Fibroblast of the conjunctiva (primary cell): ENCODE measurements around the gene GFAP.
A peak's percentile ranks its signal among the peaks of the same experiment; 100 is the strongest.

ENCODE experiments used
- DNase-seq: peaks from one replicate; pipeline ENCODE4 v3.0.0-alpha.2; 2010; ENCODE audit warnings: low read depth

GFAP gene

DNA sequence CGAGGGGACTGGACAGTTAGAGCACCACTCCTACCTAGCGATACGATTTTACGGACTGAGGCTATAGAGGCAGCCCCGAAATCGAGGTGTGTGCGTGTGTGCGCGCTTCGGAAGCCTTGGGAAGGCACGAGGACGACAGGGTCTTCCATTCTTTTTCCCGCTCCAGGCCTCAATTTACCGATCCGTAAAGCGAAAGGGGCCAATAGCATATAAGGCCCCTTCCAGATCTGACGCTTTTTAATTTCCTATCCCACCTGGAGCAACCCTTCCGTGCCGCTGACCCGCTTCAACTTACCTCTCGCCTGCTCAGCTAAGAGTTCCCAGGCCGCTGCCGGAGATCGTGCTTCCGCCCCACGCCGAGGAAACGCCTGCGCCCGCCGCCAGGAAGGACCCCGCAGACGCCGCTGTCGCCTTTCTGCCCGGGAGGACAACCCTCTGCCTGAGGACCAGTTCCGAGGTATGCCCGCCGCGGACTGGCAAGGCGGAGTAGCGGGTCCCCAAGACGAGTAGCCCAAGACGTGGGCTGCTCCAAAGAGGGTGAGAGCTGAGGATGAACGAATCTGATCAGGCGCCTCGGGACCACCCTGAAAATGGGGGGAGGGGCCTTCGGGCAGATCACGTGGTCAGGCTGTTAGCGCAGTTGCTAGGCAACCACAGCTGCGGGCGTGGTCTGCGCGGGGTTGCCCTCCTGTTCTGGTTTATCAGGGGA, 16.1 kb downstream of the GFAP start, which contains the start of gene EFTUD2:
Gene EFTUD2, minus strand, starts transcription at position 372 of the 709 bp plus-strand sequence. CDS start 4,924 bp downstream, outside the sequence.
- DNase-seq, result peak; percentile 81

DNA sequence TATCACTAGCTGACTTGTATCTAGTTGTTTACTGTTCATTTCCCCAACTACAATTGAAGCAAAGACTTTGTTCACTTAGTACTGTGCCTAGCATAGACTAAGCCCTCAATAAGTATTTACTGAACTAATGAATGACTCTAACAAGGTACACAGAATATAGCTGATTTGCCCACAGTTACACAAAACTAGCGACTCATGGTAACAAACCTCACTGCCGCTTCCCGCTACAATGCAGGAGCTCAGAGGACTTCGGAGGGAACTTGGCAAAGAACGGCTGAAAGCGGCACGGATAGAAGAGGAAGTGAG, 16.6 kb downstream of the GFAP start:
- DNase-seq, result no peak

DNA sequence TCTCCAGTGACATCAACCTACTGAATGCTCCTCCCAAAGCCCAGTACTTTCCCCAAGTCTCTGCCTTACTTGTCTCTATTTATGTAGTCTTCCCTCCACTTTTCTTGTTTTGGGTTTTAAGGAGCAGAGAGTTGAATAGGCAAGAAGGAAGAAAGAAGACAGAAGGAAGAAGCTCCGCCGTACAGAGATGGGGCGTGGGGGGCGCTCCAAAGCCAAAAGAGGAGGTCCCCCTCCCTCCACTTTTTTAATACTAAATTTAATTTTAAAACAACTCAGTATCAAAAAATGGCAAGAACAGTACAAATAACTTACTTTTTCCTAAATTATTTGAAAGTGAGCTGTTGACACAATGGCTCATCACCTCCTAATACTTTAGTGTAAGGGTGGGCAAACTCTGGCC, 20.7 kb downstream of the GFAP start:
- DNase-seq, result no peak

DNA sequence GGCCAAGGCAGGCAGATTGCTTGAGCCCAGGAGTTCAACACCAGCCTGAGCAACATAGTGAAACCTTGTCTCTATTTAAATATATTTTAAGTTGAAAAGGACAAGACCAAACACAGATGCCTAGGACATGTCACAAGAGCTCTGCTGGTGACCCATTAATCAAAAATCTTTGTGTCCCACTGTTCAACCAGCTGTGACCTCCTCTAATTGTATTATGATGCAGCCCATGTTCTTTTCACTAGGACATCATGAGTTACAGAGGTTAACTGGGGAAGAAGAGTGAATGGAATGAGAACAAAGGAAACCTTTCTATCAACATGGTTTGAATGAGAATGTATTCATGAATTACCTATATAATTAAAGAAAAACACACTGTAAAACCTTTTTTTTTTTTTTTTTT, 23.1 kb downstream of the GFAP start:
- no peak for DNase-seq

DNA sequence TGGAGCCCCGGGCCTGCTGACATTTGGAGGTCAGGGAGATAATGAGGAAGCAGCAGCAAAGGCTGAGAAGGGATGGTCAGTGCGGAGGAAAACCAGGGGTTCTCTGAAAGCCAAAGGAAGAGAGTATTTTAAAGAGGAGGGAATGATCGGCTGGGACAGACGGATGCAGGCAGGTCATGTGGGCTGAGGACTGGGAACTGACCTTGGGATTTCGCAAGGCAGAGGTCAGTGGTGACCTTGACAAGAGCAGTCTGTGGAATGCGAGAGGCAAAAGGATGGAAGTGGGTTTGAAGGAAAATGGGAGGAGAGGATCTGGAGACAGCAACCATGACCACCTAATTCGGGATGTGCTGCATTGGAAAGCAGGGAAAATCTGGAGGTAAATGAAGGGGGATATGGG, 26.3 kb downstream of the GFAP start:
- DNase-seq, result no peak

DNA sequence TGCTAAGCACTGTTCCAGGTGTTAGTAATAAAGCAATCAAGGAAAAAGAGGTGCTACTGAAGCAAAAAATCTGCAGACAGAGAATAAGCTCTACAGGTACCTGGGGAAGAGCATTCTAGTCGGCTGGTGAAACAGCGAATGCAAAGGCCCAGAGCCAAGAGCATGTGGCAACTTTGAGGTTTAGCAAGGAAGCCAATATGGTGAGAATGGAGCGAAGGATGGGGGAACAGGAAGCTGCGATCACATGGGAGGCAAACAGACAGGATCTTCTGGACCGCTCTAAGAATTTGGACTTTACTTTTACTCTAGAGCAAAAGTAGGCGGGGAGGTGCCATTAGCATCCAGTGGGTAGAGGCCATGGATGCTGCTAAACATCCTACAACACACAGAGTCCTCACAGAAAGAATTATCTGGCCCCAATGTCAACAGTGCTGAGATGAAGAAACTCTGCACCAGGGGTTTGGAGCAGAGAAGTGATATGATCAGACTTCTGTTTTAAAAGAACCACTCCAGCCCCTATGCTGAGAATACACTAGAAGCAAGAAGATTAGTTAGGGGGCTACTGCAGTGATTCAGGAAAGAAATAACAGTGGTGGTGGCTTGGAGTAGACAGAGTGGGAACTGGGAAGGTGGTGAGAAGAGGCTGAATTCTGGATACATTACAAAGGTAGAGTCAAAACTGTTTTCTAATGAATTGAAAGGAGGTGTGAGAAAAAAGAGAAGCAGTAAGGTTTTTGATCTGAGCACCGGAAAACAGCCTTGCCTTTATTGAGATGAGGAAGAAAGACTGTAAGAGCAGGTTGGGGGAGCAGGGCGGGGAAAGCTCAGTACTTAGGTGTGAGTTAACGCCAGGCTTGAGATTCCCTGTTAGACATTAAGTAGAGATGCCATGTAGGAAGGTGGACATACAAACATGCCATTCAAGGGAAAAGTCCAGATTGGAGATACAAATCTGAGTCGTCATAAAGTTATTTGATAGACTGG, 27.0 kb downstream of the GFAP start:
- no peak for DNase-seq

DNA sequence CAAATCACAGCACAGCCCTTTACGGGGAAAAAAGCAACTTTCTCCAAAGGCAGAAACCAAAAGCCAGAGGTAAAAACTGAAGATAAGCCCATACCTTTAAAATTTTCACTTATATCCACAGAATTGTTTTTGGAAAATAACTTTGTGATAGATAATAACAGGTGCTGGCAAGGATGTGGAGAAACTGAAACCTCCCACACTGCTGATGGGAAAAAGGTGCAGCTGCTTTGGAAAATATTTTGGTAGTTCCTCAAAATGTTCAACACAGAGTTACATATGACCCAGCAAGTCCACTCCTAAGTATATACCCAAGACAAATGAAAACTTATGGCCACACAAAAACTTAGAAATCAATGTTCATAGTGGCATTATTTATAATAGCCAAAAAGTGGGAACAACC, 28.3 kb downstream of the GFAP start:
- no peak for DNase-seq

DNA sequence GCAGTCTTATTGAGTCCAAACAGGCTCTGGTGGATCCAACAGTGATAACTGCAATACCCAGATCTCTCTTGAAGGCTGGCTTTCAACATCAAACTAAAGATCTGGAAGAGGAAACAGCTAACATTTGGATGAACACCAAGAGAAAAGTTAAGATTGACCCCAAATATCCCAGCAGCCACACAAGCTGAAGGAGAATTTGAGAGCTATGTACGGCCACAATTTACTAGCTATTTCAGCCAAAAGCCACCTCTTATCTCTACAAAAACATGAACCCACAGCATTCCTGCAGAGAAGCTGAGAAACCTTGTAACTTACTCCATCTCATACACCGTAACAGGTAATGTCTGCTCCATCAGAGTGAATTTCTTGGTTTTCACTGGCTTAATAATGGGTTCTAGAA, 30.4 kb downstream of the GFAP start:
- DNase-seq, result no peak

DNA sequence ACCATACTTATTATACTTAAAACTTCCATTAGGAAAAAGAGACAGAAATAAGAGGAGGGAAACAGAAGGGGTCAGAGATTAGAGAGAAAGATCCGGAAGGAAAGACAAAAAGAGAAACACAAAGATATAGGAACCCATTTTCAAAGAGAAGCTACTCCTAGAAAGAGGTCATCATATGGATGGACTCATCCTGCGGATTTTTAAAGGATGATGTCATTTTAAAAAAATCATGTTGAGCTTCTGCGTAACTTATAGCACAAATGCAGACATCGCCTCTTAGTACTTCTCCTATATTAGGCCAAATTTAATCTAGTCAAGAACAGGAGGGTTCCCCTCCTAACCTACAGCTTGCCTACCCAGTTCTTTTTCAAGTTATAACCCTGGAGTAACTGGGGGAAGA, 34.2 kb downstream of the GFAP start:
- no peak for DNase-seq

DNA sequence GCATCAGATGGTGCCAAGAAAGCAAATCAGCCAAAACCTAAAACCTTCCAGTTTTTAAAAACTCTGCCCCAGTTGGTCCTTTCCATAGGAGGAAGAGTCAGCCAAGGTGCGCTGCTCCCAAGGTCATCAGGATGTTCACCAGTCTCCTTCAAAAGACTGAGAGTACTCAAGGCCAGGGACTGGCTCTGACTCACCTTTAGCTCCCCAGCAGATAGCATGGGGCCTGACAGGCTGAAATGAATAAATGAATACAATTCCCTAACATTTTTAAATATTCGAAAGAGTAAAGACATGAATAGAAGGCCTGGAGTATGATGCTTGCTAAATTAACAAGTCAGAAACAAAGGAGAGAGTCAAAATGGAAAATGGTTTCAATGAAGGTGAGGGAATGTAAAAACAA, 35.2 kb downstream of the GFAP start:
- DNase-seq, result no peak

DNA sequence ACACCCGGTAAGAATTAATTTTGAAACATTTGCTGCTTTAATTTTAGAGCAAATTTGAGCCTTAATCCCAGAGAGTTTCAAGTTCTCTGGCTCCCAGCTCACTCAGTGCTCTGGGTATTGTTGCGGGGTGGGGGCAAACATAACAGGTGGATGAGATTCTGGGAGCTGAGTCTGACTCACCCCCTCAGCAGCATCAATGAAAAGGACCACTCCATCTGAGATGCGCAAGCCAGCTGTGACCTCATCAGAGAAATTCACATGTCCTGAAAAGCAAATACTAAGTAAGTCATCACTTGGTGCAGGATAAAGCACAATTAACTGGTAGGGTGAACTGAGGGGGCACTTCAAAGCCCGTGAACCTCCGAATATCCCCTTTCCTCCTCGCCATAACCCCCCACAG, 35.9 kb downstream of the GFAP start:
- no peak for DNase-seq

DNA sequence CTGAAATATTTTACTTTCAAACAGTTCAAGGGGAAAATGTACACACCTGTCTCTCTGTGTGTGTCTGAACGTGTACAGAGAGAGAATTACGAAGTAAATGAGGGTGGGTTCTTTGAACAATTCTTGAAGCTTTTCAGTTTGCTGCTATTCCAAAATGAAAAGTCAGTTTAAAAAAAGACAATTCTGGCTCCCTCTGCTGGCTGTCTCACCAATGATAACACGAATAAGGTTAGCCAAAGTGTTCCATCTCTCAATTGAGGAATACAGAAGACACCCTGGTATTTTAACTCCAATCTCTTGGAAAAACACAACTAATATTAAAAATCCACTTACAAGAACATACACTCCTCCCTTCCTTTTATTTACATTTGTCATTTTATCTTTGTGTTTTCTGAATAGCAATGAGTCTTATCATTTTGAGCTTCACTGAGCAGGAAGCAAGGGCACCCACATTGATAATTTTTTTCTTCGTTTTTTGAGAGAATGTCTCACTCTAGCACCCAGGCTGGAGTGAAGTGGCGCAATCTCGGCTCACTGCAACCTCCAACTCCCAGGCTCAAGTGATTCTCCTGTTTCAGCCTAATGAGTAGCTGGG, 36.6 kb downstream of the GFAP start:
- peak; percentile 23 for DNase-seq

DNA sequence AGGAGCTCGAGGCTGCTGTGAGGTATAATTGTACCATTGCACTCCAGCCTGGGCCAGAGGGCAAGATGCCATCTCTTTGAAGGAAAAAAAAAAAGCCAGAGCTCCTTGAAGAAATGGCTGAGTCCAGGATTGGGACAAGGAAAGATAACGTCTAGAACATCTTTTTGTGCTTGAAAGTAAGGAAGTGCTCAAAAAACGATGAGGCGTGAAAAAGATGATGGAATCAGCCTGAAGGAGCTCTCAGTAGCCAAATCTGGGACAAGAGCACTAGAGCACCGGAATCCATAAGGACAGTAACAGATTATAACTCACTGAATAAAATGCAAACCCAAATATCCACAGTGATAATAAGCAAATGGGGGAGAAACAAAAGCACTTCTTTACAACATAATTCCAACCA, 38.2 kb downstream of the GFAP start:
- no peak for DNase-seq

DNA sequence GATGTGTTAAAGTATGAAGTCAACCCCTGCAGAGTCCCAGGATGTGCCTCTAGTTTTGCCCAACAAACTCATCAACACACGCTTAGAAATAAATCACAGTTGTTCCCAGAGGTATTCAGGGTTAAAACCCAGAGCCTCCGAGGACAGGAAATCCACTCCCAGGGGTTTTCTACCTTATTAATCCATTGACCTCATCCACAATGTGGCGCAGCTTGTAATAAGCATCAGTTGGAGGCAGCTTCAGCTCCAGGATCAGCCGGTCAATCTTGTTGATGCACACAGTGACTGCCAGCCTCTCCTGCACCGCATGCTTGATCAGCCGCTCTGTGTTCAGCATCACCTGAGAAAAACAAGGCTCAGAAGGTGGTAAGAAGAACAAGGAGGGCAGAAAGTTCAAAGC, 39.5 kb downstream of the GFAP start:
- no peak for DNase-seq

DNA sequence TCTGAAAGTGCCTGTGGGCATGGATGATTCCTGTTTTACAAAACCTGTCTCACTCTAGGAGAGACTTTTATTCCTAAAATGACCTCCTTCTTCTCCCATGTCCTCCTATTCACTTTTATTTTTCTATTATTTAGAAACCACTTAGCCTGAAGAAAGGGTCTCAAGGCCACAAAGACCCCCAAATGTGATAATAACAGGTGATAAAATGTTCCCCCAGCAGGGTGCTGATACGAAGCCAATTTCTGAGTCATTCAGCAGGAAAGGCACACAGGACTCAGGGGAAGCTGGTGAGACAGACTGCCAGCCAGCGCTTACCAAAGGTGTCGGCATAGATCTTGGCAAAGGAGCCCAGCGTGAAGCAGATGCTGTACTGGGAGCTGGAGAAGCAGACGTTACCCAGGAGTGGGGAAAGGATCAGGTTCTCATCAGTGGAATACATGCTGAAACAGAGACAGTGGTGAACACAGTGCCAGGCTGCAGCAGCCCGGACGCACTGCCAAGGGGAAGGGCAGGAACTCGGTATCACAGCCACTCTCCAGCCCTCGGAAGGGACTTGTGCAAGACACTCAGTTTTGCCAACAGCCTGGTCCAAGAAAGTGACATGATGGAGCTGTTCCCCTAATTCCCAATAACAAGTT, 43.0 kb downstream of the GFAP start:
- no peak for DNase-seq

DNA sequence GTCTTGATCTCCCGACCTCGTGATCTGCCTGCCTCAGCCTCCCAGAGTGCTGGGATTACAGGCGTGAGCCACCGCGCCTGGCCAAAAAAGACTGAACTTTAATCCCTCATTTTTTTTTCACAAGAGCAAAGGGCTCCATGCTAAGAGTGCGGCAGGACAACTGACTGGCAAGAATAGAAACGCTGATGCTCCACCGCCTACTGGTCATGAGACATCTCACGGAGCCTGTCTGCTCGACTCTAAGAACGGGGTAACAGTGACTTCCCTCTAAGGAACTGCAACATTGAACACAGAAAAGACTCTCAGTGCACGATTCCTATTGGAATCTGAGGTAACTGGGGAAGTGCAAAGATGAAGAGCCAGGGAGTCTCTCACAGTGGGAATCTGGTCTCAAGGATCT, 43.7 kb downstream of the GFAP start:
- no peak for DNase-seq

DNA sequence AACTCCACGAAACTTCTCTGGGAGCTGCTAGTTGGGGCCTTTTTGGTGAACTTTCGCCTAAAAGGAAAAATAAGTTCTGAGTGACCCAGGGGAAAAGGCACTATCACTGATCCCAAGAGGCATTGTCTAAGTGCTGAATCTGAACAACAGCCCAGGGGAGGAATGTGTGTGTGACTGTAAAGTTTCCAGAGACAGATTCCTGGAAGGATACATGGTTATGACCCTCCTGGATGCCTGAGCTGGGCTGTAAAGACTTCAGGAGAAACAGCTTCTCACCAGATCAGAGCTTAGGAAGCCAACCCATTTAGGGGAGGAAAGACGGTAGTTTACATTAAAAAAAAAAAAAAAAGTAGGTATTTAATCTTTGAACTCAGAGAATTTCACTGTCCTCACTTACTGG, 47.5 kb downstream of the GFAP start:
- no peak for DNase-seq

DNA sequence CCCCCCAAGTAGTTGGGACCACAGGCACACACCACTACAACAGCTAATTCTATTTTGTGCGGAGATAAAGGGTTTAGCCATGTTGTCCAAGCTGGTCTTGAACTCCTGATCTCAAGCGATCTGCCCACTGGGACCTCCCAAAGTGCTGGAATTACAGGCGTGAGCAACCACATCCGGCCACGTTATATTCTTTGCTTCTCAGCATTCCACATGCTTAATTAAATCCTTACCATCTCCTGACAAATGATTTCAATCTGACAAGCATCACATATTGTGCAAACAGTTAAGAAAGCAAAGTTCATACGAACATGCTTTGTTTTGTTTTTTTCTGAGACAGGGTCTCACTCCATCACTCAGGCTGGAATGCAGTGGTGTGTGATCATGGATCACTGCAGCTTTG, 49.4 kb downstream of the GFAP start:
- DNase-seq, result peak; percentile 27

DNA sequence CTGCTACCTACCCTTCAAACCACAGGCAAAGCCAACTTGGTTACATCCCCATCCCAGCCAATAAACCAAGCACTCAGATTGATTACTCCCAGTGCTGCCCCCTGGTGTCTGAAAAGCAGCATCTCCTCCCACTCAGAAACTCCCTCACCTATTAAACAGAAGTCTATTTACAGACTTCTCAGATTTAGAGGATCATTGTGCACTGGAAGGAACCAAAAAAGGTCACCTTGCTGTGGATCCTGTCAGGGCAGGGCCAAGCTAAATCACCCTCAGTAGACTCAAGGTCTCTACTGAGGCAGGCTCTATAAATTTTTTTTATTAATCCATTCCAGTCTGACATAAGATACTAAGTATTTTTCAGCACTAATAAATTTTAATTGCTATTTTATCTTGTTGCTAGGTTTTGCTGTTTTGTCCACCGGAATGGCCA, 50.1 kb downstream of the GFAP start:
- peak; percentile 57 for DNase-seq

DNA sequence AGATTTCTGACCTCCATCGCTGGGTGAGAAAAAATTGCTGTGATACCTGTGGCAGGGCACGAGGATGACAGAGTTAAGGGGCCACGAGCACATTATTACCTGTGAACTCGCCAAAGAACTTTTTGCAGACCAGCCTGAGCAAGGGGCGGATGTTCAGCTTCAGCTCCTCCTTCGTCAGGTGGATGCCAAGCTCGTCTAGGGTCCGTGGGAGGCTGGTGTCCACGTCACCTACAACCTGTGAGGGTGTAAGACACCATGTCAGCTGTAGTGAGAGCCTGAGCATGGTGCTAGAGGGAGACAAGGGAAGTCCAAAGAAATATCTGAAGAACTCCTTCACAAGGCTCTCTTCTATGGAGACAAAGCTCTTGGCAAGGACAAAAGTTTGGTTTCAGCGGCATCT, 50.5 kb downstream of the GFAP start:
- no peak for DNase-seq

DNA sequence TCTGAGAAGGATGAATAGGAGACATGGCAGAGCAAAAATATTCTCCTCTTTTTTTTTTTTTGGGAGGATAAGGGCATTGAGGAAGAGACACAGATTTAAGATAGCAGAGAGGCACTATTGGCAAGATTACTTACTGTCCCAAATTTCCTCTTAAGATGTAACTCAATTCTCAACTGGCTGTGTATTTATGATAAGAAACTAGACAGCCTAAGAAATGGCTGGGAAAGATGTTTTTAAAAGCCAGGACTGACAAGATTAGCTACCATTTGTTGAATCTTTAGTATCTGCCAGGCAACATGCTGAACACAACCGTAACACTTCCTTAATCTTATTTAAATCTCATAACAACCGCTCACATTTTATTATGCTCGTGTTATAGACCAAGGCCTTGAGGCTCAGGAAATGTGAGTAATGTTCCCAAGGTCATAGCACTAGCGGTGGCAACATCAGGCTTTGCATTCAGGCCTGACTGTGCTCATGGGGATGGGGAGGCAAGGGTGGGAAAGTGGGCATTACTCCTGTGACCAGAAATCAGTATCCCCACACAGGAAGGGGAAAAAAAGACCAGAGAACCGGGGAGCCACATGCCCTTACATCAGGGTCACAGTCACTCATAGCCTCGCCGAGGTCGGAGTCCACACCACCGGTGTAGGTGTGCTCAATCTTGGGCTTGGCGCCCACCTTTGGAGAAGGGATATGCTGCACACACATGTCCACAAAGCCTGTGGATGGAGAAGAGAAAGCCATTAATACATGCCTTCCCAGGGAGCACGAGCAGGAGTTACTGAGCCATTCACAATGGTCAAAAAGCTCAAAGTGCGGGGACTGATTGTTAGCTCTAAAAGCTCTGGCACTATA, 52.0 kb downstream of the GFAP start:
- no peak for DNase-seq
